HG02840 (cell line): ENCODE measurements around the gene OS9.
"Not testable (repeated sequence)": the region's sequence is repeated elsewhere in the genome, so short reads cannot be mapped to it uniquely, and the experiment has no call there.

Source experiments
- ATAC-seq: cut with Tn5 transposase; IDR thresholded peaks from one replicate; pipeline ENCODE4 v1.9.1; 2021; ENCODE audit warnings: mild to moderate bottlenecking, moderate library complexity, moderate number of reproducible peaks; ENCODE audit not compliant: unreplicated experiment, low FRiP score

OS9 gene

DNA sequence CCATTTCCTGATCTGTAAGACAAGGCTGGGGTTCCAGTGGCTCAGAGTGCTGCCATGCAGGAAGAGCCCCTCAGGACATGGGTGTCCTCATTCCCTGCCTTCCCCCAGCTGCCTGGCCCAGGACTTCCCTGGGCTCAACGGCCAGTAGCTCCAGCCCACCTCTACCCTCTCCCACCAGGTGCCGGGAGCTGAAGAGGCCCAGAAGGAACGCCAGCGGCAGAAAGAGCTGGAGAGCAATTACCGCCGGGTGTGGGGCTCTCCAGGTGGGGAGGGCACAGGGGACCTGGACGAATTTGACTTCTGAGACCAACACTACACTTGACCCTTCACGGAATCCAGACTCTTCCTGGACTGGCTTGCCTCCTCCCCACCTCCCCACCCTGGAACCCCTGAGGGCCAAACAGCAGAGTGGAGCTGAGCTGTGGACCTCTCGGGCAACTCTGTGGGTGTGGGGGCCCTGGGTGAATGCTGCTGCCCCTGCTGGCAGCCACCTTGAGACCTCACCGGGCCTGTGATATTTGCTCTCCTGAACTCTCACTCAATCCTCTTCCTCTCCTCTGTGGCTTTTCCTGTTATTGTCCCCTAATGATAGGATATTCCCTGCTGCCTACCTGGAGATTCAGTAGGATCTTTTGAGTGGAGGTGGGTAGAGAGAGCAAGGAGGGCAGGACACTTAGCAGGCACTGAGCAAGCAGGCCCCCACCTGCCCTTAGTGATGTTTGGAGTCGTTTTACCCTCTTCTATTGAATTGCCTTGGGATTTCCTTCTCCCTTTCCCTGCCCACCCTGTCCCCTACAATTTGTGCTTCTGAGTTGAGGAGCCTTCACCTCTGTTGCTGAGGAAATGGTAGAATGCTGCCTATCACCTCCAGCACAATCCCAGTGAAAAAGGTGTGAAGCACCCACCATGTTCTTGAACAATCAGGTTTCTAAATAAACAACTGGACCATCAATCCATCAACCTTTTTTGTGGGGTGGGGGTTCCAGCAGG is 27.0 kb downstream of the OS9 start:
- ATAC-seq = no peak

DNA sequence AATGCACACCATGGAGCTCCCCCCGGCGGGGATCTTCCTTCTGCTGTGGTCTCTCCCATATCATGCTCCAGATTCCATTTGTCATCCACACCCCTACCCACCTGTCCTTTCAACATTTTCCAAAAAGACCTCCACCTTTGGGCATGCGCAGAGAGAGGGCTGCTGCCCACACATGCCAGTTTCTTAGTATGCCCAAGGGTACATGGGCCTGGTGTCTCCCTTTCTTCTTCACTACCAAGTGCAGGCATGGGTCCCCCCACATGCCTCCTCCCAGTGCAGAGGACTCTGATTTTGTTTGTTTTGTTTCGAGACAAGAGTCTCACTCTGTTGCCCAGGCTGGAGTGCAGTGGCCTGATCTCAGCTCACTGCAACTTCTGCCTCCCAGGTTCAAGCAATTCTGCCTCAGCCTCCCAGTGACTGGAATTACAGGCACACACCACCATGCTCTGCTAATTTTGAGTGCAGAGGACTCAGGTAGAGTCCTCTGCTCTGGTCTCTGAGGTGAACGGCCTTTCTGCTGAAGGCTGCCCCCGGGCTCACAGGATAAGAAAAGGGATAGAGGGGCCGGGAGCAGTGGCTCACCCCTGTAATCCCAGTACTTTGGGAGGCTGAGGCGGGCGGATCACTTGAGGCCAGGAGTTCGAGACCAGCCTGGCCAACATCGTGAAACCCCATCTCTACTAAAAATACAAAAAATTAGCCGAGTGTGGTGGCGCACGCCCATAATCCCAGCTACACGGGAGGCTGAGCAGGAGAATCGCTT is 28.1 kb downstream of the OS9 start:
- not testable (repeated sequence) for ATAC-seq

DNA sequence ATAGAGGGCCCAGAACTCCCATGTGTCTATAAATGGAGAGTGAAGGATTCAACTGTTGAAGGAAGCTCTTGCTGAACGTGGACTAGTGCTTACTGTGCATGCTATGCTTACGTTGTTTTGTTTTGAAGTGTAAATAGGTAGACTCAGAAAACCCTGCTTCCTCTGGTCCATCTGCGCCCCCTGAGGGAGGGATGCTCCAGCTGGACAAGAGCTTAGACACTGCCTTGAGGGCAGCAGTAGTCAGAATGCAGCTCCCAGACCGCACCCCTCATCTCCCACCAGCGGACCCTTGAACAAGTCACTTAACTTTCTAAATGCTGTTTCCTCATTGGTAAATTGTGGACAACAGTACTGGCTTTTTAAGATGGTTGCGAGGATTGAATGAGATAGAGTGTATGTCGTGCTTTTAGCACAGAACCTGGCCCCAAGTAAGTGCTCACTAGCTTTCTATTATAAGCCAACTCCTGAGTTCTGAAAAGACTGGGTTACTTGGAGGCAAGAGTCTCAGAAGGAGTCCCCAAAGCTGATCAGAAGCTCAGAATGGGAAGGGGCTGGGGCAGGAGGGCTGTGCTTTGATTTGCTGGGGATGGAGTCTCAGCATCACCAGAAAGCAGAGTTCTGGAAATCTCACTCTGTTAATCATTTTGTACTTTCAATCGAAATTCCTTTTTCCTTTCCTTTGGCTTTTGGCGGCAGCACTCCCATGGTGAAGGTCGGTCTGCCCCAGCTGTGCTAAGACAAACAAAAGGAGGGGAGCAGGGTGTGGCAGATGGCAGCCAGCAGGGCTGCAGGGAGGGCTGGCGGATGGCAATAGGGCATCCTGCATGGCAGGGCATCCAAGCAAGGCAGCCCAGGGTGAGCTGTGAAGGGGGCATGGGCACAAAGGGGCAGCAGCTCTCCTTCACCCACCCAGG is 29.0 kb downstream of the OS9 start:
- ATAC-seq = no peak

DNA sequence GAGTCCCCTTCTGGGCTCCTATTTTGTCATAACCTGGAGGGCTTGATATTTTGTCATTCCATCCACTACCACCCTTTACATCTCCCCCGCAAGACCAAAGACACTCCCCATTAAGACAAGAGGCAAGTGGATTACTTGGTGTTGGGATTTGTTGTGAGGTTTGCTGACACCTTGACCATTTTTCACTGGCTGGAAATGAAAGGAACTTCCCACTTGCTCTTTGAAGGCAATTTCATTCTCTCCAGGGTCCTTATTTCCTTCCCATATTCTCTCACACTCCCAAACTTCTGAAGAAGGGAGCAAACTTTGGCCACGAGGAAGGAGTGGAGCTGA is 29.7 kb downstream of the OS9 start:
- ATAC-seq = no peak

GRCh38 chr12:57724003-57724935 is 30.3 kb downstream of the OS9 start:
- ATAC-seq = no peak

DNA sequence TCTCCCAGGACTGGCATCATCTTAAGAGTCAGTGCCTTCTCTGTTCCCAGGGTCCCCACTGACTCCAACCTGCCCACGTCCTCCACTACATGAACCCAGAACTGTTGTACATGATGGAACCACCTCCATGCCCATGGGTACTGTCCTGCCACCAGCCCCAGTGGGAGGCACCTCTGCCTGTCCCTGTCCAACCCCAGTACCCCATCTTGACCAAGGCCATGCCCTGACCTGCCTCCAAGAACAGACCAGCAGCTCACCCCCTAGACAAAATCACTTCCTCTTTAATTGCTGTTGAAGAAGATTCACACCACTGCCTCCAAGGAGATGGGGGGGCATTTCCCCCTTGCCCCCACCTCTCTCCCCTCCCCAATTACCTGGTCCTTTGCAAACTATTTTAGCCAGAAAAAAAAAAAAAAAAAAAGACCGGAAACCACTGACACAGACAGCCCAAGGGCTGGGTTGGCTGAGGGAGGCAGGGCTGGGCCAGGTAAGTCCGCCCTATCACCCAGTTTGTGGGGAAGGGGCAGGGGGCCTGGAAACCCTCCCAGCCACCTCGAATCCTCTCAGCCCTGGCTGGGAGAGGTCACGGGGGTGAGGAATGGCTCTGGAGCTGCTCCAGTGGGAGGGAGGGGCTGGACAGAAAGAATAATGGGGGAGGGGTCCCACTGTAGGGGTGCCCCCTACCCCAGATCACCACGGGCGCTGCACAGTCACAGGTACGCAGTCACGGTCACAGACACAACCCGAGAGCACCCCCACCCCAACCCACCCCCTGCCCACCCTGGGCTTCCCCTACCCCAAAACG is 31.2 kb downstream of the OS9 start:
- ATAC-seq = no peak

DNA sequence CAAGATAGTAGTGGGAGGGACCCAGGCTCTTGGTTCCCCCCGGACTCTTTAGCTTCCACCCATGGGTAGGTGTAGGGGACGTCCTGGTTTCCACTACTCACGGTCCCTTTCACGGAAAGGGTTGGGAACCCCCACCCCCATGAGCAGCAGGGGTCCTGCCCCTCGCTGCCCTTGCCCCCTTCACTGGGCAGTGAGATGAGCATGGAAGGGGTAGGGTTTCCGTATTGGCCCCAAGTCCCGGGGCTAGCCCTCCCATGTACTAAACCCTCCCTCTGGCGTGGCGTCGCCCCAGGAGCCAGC is 31.9 kb downstream of the OS9 start:
- ATAC-seq = no peak

GRCh38 chr12:57726151-57726883 is 32.4 kb downstream of the OS9 start:
- no peak for ATAC-seq

DNA sequence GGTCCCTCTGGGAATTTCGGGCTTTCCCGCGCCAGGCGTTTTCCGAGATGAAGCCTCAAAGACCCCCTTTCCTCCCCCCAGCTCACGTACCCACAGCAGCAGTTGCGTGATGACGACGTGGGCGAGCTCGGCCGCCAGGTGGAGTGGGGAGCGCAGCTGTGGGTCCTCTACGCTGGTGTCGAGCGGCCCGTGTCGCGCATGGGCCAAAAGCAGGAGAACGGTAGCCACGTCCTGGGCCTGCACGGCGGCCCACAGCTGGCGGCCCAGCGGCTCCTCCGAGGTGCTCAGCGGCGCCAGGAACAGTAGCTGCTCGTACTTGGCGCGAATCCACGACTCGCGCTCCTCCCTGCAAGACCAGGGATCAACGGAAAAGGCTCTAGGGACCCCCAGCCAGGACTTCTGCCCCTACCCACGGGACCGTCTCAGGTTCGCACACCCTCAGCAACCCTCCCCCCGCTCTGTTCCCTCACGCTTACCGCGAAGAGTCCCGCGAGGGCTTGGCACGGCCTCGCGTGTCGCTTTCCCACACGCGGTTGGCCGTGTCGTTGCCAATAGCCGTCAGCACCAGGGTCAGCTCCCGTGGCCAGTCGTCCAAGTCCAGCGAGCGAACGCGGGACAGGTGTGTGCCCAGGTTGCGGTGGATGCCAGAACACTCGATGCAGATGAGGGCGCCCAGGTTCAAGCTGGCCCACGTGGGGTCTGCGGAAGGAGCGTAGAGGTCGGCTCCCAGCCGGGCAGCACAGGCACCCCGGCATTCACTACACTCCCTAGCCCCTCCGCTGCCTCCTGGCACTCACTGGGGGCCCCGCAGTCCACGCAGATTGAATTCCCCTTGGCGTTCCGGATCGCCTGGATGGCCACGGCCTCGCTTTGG is 33.2 kb downstream of the OS9 start:
- no peak for ATAC-seq

DNA sequence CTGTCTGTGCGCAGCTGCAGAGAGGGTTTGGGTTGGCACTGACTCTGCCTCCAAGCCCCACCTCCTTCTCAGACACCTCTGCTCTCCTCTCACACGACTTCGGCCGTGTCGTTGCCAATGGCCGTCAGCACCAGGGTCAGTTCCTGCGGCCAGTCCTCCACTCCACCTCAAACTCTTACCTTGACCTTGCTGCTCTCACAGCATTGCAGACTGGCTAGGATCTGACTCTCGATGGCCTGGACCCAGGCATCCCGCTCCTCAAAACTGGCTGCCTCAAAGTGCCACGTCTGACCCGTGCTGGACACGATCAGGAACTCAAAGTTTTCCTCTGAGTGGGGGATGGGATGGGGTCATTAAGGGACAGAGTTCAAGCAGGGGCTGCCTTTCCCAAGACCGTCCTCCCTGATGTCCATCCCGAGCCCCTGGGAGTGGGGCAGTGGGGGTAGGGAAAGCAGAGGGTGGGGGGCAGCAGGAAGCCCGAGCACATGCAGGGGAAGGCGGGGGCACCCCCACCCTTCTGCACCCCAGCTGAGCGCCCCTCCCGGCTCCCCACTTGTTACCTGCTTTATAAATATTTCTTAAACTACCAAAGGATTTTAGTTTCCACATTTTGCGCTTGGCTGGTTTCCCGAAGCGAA is 33.9 kb downstream of the OS9 start:
- no peak for ATAC-seq

GRCh38 chr12:57729321-57729844 is 35.5 kb downstream of the OS9 start:
- ATAC-seq = no peak

DNA sequence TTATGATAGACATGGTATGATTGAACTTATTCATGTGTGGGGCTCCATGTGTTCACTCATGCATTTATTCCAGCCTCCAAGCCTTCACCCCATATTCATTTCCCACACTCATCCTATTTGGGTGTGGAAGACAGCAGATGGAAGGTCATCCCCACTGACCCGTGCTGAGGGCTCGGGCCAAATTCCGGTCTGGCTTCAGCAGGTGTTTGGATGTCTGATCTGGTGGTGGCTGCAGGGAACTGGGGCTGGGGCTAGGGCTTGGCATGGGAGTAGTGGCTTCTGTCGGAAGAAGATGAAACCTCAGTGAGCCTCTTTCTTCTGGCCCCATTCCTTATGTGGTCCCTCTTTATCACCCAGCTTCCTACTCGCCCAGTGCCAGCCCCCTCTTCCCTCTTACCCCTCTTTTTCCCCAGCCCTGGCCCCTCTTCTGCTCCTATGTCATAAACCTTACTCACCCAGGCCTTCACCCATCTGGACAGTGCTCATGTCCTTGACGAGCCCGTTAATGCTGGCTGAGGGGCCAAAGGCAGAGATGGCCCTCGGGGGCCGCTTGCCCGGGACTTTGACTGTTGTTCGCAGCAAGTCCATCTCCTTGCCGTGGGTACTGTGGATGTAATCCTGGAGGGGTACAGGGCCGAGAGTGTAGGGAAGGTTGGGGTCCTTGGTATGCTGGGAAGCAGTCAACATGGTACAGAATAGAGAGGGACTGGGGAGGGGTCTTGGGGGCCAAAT is 36.6 kb downstream of the OS9 start:
- no peak for ATAC-seq

- no peak for ATAC-seq
Measured at GRCh38 chr12:57731411-57732080, 37.6 kb downstream of the OS9 start.

DNA sequence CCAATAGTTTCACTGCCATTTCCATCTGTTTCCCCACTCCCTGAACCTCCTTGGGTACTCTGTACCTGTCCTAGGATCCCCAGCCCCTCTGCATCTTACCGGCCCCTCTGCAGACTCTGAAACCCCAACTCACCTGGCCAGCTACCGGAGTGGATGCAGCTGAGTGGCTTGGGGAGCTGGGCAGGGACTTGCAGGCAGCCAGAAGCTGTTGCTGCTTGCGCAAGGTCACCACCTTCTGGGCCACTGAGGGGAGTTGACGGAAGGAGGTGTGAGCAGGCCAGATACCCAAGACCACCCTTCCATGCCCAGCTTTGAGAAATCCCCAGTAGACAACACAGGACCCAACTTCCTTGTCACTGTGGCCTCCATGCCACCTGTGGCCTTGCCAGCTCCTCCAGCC is 38.3 kb downstream of the OS9 start:
- ATAC-seq = no peak
